Choroid plexus epithelial cell (primary cell): ENCODE data around the gene ELMO1.
A peak's percentile ranks its signal among the peaks of the same experiment; 100 is the strongest.

Source experiments
- DNase-seq: peaks from one replicate; pipeline ENCODE4 v3.0.0-alpha.2; 2010; ENCODE audit warnings: low read depth
- H3K4me3 ChIP-seq: 2 replicates; pipeline ENCODE4 v1.5.1; 2011; ENCODE audit warnings: low read depth, mild to moderate bottlenecking, control low read depth, low read length, moderate library complexity
- TF ChIP-seq, protein P1 (sequence below): conservative IDR thresholded peaks from 2 replicates; pipeline ENCODE4 v1.5.1; 2011; ENCODE audit warnings: low read depth, mild to moderate bottlenecking, control low read depth, inconsistent platforms, low read length, moderate library complexity

The ELMO1 gene

DNA sequence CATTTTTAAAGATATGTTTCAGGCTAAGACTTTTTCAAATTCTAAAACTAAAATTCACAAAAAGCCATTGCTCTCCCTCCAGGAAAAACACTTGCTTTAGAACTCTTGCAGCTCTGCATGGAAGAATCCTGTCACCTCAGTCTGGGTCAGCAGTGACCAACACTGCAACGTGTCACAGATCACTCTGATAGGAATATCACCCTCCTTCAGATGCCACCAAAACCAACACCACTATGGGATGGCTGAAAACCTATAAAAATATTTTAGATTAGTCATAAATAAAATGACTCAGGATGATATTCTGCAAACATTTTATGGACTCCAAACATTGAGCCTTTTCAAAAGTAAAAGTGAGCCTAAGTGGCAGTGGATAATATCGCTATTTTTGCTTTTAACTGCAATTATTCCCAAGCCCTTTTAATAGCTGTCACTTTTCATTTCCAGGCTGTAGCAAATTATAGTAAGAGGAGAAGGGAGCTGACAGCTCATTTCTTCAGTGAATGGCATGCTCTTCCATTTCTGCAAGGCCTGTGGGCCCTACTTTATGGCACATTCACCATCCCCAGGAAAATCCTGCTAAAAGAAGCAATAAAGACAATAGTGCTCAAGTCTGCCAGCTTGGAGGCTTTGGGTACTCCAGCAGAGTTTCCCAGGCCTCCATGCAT lies 21.3 kb downstream of the ELMO1 start:
- H3K4me3 ChIP-seq = no peak overlapping the region
- TF ChIP-seq, protein P1, sequence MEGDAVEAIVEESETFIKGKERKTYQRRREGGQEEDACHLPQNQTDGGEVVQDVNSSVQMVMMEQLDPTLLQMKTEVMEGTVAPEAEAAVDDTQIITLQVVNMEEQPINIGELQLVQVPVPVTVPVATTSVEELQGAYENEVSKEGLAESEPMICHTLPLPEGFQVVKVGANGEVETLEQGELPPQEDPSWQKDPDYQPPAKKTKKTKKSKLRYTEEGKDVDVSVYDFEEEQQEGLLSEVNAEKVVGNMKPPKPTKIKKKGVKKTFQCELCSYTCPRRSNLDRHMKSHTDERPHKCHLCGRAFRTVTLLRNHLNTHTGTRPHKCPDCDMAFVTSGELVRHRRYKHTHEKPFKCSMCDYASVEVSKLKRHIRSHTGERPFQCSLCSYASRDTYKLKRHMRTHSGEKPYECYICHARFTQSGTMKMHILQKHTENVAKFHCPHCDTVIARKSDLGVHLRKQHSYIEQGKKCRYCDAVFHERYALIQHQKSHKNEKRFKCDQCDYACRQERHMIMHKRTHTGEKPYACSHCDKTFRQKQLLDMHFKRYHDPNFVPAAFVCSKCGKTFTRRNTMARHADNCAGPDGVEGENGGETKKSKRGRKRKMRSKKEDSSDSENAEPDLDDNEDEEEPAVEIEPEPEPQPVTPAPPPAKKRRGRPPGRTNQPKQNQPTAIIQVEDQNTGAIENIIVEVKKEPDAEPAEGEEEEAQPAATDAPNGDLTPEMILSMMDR = no peak
- DNase-seq = no peak

DNA sequence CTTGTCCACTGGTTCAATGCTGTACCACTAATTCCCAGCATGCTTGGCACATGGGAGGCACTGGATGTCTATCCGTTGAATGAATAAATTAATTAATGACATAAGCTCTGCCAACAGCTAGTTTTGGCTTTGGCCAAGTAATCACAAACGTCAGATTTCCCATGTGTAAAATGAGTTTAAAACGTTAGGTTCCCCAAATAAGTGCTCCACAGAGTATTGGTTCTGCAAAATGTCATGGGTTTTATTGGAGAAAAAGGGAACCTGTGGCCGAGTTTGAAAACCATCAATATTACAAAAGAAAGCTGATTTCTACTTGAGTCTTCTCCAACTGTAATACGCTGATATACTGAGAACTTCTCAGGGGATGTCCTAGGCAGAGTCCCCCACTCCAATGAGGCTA lies 23.2 kb downstream of the ELMO1 start:
- TF ChIP-seq, protein P1 = no peak
- no peak for DNase-seq
- no peak overlapping the region for H3K4me3 ChIP-seq

DNA sequence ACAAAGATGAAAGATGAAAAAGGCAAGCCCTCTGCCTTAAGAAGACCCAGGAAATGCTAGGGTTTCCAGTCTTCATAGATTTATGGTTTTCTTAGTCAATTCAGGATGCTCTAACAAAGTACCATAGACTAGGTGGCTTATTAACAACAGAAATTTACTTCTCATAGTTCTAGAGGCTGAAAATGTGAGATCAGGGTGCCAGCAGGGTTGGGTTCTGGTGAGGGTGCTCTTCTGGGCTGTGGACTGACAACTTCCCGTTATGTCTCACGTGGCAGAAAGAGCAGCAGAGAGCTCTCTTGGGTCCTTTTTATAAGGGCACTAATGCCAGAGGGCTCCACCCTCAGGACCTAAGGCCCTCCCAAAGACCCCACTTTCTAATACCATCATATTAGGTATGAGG lies 23.7 kb downstream of the ELMO1 start:
- TF ChIP-seq, protein P1 = no peak
- no peak overlapping the region for H3K4me3 ChIP-seq
- no peak for DNase-seq

DNA sequence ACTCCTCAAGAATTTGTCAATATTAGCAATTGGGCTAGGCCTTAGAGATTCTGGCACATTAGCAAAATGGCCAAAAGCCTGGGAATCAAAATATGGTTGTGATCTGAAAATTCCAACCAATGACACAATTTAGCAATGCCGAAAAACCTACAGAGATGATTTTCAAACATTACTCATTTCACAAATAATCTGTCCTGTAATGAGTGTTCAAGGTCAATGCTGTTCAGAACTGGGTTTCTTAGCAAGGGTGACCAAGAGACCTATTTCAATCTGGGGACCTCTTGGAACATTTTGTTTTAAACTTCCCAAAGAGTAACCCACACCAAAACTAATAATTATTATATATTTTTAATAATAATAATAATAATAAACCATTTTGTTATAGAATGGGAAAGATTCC lies 24.1 kb downstream of the ELMO1 start:
- no peak for DNase-seq
- TF ChIP-seq, protein P1 = no peak
- H3K4me3 ChIP-seq = no peak overlapping the region

DNA sequence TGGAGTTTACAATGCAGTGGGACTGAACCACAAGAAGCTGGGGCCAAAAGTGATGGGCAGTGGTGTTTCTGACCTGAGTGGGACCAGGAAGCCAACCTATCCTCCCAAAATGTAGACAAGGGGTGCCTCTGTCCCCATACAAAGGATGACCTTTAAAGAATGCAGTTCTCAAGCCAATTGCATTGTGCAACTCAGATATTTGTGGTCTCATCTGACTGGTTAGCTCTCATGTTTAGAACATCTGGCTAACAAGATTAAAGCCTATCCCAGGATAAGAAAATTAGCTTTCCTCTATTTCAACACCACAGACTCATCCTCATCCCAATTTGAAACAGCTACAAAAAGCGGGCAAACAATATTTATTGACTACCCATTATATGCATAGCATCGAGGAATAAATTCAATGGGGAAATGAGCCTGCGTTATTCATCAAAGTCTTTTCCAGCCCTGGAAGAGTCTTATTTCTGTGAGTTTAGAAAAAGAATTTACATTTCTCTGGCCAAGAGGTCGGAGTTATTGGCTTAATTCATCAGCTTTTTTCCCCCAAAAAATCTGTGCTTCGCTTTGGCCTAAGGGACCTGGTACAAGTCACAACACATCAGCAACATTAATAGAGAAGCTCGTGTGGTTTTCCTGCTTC lies 26.7 kb downstream of the ELMO1 start:
- TF ChIP-seq, protein P1 = no peak

DNA sequence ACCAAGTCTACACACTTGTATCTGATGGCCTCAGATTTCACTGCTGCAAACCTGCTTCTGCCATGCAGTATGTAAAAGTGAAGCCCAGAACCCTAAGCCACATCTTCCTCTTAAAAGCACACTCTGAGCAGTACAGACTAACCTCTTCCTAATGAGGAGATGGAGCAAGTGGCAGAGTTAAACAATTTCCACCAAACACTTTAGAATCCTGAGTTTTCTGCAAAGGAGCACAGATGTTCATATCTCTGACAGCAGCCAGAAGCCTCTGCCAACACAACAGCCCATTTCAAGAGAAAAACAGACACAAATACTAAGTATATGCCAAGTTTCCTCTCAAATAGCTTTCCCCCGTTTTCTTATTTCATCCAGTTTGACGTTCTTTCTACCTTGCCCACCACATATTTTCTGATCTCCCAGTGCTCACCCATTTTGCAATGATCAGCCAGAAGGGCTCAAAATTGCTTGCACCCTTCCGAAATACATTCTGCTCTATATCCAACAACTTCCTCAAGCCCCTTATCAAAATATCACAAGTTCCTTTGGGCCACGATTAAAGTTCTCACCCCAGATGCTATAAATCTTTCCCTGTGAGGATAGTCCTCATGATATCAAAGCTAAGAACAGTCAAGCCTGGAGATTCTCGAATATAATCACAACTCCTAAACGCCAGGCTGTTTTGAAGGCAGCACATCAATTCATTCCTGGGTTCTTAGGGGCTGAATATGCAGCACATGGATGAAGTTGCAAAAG lies 27.5 kb downstream of the ELMO1 start:
- H3K4me3 ChIP-seq = no peak overlapping the region
- DNase-seq = no peak
- TF ChIP-seq, protein P1 = no peak

More for the DNA sequence above, 26.7 kb downstream of the ELMO1 start:
- DNase-seq = peak; percentile 3
- no peak overlapping the region for H3K4me3 ChIP-seq

DNA sequence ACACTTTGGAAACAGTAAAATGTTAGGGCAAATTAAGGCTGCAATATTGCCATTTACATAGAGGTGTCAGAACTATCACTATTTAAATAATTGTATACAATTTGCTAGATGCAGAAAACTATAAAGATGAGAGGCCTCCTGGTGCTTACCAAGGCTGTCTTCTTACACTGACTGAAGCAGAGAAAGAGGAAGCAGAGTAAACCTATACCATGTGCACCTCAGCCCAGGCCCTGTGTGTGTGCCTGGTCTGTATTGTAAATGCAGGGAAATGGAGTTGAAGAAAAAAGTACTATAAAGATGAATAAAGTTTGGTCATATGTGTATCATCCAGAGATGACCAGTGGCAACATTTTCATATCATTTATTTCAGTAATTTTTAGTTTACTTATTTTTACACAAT lies 29.2 kb downstream of the ELMO1 start:
- DNase-seq = no peak
- TF ChIP-seq, protein P1 = no peak
- H3K4me3 ChIP-seq = no peak overlapping the region
